HG02973 (cell line): ENCODE measurements around the gene ADCY10.
"Not testable (repeated sequence)": the region's sequence is repeated elsewhere in the genome, so short reads cannot be mapped to it uniquely, and the experiment has no call there.

Experiments used
- ATAC-seq: cut with Tn5 transposase; IDR thresholded peaks from one replicate; pipeline ENCODE4 v1.9.1; 2021; ENCODE audit warnings: moderate library complexity; ENCODE audit not compliant: unreplicated experiment

Gene ADCY10

DNA sequence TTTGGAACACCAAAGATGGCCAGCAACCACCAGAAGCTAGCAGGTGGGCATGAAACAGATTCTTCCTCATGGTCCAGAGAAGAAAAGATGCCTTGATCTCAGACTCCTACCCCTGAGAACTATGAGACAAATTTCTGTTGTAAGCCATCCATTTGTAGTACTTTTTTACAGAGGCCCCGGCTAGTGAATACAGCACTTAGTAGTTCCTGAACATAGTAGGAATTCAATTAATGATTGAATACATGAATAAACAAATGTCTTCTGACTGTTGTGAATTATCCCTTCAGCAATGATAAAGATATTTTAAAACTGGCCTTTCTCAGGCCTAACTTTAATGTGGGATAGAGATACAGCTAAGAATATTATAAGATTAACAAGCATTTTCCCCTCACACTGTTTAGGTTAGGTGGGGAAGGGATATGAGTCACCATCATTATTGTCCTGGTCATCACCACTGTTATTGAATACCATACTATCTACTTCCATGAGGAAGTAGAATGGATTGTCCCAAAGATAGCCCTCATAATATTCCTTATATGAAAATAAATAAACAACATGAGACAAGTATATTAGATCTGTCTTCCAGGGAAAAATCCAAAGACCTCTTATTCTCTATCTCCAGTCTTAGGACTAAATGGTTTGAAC, 51.4 kb downstream of the ADCY10 start:
- ATAC-seq, result no peak

DNA sequence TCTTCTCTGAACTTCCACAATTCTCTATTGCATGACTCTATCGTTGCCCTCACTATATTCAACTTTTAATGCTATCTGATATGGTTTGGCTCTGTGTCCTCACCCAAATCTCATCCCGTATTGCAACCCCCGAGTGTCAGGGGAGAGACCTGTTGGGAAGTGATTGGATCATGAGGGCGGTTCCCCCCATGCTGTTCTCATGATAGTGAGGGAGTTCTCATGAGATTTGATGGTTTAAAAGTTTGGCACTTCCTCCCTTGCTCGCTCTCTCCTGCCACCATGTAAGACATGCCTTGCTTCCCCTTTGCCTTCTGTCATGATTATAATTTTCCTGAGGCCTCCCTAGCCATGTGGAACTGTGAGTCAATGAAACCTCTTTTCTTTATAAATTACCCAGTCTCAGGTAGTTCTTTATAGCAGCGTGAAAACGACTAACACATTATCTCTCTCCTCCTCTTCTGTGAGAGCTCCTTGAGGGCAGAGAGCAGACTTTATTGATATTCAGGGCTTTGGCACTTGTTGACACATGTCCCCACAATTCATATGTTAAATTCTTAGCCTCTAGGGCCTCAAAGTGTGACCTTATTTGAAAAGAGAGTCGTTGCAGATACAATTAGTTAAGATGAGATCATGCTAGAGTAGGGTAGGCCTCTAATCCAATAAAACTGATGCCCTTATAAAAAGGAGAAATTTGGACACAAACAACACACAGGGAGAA, 52.1 kb downstream of the ADCY10 start:
- ATAC-seq, result no peak

DNA sequence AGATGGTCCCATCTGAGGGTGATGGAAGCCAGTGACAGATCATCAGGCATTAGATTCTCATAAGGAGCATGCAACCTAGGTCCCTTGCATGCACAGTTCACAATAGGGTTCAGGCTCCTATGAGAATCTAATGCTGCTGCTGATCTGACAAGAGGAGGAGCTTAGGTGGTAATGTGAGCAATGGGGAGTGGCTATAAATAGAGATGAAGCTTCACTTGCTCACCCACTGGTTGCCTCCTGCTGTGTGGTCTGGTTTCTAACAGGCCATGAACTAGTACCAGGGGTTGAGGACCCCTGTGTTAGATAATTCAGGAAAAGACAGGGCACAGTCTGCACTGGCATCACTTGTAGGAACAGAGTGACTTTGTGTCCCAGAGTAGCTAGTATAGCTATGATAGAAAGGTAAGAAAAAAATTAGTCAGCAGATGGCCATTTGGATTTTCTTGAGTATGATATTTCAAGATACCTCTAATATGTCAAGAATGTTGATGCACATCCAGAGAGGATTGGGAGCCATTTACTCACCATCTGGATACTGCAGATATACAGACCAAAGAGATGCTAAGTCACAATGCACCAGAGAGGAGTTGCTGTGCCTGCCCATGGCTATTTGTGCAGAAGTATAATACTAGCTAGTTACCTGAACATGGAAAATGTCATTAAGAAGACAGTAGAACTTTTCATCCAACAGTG, 53.6 kb downstream of the ADCY10 start:
- no peak for ATAC-seq

GRCh38 chr1:167856711-167857418, 57.1 kb downstream of the ADCY10 start:
- no peak for ATAC-seq

GRCh38 chr1:167854184-167854583, 59.8 kb downstream of the ADCY10 start:
- ATAC-seq, result no peak

DNA sequence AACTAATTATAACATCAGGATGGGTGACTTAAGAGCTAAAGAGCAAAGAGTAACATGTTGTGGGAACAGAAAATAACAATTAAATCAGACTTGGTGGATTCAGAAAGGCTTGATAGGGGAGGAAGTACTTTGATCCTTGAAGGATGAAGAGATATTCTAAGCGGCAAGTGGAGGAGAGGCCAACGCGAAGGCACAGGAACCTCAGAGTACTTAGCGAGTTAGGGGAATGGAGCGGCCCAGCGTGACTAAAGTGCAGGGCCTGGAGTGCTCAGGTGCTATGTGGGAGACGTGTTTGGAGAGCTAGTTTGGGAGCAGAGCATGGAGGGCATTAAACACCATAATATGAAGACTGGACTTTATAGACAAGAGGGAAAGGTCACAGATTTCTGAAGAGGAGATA, 64.3 kb downstream of the ADCY10 start:
- no peak for ATAC-seq

DNA sequence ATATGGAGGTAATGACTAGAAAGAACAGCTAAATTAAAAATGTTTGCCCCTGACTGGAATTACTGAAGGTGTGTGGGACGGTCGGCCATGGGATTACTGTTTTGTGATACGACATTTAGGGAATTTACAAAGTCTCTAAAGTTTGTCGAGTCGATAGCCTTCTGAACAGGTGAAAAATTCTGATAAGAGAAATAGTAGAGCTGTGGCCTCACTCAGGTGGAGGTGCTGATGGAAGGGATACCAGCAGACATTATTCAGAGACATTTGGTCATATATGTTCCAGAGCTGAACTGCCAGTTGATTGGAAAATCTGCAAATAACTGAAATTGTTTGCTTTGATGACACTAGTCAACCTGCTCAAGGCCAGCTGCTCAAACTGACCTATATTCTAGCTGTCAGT, 71.1 kb downstream of the ADCY10 start:
- no peak for ATAC-seq

GRCh38 chr1:167841530-167841929, 72.4 kb downstream of the ADCY10 start:
- no peak for ATAC-seq

DNA sequence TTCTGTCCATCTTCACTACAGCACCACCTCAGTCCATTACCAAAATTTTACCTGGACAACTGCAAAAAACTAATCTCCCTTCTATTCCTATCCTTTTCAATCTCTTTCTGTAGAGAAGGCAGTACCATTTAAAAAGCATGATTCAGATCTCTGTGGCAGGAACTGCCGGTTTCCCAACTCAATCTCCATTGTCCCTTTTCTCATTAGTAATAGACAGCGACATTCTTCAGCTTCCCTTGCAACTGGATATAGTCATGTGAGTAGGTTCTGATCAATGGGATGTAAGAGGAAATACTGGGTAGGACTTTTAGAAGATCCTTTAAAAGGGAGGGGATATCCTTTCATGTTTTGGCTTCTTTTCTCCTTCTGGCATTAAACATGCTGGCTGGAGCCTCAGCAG, 74.9 kb downstream of the ADCY10 start:
- ATAC-seq, result no peak

DNA sequence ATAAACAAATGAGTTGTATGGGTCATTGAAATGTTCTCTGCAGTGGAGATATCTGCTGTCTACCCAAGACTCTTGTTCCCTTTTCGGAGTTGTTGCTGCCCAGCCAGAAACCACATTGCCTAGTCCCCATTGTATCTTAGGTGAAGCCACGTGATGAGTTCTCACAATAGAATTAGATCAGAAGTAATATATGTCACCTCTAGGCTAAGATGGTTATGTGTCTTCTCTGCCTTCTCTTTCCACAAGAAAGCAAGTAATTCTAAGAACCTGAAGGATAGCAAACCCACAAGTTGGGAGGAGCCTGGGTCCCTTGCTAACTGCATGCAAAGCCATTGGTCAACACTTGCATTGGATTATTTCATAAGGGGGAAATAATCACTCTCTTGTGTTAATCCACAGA, 76.6 kb downstream of the ADCY10 start:
- ATAC-seq, result no peak

GRCh38 chr1:167836197-167836596, 77.7 kb downstream of the ADCY10 start:
- ATAC-seq, result no peak

DNA sequence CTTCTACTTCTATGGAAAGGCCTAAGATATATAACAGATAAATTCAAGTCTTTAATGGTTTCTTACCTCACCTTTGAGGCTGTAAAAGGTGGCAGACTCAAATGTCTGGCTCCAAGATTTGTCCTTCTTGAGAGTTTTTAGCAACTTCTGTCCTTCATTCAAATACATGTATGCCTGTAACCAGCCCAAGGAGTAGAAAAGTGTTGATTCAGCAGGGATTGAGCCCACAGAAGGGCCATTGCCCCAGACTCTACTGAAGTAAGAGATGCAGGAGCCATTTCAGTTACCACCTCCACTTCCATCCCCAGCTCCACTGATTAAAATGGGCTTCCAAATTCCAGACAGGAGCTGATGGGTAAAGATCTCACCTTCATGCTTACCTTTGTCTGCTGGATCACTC, 80.0 kb downstream of the ADCY10 start:
- no peak for ATAC-seq

DNA sequence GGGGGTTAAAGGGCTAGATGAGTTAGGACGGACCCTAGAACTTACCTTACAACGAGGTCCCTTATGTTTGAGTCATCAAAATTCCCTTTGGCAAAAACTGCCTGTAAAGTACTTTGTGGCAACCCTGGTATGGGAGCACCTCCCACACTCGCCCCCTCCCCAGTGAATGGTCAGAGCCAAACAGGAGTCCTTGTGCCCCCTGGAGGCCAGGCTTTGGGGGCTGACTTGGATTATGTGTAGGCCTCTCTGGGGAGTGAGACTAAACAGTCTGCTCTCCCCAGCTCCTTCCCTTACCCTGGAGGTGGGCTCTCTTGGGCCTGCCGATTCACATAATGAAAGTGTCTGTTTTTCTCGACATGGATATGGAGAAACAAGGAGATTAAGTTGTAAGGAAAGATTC, 81.2 kb downstream of the ADCY10 start:
- ATAC-seq, result no peak

GRCh38 chr1:167830668-167831067, 83.3 kb downstream of the ADCY10 start:
- not testable (repeated sequence) for ATAC-seq

- ATAC-seq, result no peak
Measured at GRCh38 chr1:167829868-167830267, 84.1 kb downstream of the ADCY10 start.

DNA sequence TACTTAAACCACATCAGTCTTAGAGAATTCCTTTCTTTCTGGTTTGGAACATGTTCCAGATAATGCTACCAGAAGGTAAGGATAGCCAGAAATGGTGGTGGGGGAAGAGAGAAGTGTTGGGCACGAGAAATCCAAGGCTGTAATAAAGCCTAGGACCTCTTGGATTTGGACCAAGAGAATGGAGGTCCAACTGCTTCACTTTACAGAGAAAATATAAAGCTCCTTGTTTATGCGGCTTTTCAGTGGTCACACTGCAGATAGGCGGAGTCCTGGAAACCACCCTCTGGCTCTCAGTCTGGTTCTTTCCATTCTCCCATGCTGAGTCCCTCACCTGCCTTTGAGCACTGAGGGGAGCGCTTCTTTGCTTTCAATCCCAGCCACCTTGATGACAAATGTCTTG, 87.8 kb downstream of the ADCY10 start:
- no peak for ATAC-seq

DNA sequence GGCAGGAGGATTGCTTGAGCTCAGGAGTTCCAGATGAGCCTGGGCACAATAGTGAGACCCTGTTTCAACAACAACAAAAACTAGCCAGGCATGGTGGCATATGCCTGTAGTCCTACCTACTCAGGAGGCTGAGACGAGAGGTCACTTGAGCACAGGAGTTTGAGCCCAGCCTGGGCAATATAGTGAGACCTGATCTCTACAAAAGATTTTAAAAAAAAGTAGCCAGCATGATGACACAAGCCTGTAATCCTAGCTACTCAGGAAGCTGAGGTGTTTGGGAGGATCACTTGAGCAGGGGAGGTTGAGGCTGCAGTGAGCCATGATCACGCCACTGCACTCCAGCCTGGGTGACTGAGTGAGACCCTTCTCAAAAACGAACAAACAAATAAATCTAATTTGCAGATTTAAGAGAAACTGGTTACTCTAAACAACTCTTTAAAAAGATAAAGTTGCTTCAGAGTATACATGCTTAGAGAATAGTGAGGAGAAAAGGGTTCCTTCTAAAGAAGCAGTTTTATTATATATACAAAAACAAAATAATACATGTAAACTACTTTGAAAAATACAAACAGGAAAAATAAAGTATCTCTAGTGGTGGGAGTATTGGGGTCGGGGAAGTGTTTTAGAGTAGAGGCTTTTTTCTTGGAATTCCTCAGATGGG, 88.4 kb downstream of the ADCY10 start:
- no peak for ATAC-seq

DNA sequence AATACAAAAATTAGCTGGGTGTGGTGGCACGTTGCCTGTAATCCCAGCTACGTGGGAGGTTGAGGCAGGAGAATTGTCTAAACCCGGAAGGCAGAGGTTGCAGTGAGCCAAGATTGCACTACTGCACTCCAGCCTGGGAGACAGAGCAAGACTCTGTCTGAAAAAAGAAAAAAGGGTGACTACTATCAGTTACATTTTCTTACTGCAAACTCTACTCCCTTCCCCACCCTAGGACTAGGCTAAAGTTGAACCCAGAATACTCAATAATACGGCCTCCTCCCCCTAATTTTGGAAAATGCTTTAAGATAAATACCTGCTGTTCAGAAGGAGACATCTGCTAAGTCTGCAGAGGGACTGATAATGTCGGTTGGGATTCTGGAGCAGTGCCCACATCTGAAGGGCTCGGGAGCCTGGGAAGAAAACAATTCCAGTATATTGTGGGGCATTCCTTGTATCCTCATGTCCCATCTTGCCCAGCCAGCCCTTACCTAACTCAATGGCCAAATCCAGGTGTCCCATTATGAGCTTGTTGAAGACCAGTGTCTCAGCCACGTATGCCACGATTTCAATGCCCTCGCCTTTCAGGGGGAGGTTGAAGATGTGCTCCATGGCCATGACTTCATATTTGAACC, 89.7 kb downstream of the ADCY10 start:
- ATAC-seq, result no peak

DNA sequence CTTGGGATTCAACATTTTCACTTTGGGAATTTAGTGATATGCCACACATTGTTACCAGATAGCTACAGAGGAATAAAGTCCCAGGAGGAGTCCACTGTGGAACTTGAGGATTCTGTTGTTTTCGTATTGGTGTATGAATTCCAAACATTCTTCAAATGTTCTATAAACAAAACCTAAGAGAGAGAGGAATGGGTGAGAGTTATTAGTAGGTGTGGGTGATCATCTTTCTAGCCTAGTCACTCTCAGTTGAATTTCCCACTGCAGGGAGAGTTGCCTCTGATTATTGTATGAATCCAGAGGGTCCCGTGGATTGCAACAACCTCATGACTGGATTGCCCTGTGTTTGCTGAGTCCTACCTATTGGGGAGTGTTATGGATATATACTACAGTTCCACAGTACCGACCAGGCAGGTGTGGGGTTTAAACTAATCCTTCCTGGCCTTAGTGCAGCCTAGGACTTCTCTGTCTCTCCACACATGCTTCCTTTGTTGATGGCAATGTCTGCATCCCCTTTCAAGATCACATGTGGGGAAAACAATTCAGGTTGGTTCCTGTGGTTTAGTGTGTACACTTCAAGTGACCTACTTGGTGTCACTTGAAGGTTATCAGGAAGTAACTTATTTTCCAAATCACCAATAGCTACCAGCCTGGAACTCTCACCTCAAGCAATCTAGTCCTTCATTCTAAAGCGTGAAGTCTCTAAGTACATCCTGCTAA, 91.8 kb downstream of the ADCY10 start:
- no peak for ATAC-seq

DNA sequence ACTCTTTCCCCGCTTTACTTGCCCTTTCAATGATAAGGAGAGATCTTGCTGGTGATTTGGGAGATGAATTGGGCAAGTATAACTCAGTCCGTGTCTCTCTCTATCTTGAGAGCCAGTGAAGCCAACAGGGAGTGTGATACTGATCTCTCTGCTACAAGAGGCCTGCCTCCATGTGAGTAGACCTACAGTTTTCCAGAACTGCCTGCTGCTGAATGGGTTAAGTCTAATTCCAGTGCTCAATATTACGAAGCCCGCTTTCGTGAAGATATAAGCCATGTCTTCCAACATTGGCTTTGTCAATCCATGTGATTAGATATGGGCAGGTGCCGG, 92.6 kb downstream of the ADCY10 start:
- no peak for ATAC-seq
